Measurements from ENCODE around the gene SRD5A3. TPM values are rescaled to one million over a fixed set of nuclear protein-coding genes. Genes with fewer than 3 reads are reported as not detected.

SRD5A3 gene
- total RNA-seq, 1 donor from 2014 or later, result 9.2 TPM

DNA sequence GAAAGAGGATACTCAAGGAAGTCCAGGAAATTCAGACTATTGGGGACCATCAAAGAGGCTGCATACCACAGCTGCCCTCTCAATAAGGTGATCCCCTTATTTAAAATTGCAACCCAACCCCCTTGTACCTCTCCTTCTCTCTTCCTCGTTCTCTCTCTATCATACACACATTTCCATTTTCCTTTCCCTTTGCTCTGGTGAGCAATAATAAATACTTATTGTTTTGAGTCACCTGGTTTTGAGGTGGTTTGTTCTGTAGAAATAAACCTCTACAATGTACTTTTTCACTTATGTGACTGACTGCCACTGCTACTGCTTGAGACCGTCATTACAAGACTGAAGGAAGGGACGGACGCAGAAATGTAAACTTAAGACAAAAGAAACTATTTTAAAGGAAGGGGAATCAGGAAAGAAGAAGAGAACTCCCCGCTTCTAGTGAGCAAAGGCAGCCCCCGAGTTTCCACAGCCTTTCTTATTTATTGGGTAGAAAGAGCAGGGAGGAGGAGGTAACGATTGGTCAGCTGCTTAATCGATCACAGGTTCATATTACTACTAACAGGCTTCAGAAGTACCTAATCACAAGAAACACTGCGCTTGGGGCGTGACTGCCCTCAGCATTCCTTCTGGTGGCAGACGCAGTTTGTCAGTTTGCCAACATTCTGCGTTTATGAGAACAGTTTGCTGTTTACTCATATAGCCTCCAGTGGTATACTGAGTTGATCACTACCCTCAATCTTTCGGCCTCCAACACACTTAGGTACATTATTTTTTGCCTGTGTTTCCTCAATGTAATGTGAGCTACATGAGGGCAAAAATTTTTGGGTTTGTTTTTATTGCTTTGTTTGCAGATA is 32.8 kb downstream of the SRD5A3 start:
- DNase-seq, result no peak

DNA sequence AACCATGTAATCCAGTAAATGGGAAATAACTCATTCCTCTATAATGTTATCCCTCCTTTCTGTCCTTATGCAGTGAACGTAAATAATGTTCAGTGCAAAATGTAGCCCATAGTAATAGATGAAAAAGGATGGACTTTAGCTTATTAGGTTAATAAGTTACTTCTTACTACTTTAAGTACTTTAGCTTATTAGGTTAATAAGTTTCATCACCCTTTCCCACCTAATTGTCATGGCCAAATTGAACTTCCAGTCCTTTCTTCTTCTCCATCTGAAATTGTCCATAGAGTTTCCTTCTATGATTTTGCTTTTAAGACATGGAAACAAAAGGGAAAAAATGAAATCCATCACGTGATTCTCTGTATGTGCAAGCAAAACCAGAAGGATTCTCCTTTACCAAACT is 34.5 kb downstream of the SRD5A3 start:
- DNase-seq, result no peak

DNA sequence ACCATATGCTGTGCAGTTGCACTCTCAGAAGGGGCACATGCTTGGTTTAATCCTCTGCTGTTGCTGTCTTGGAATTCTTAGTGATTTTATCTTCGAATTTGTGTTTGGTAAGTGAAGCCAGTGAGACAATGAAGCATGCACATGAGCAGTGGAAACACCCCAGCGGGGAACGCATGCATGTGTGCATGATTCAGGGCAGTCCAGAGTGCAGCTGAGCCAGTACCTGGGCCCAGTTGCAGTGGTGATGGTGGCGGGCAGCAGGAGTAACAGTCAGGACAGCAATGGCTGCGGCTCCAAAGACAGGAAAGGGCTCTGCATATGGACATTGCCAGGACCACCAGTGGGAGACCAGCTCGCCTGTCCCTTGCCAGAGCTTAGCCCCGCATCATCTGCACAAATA is 35.5 kb downstream of the SRD5A3 start:
- DNase-seq, result no peak

DNA sequence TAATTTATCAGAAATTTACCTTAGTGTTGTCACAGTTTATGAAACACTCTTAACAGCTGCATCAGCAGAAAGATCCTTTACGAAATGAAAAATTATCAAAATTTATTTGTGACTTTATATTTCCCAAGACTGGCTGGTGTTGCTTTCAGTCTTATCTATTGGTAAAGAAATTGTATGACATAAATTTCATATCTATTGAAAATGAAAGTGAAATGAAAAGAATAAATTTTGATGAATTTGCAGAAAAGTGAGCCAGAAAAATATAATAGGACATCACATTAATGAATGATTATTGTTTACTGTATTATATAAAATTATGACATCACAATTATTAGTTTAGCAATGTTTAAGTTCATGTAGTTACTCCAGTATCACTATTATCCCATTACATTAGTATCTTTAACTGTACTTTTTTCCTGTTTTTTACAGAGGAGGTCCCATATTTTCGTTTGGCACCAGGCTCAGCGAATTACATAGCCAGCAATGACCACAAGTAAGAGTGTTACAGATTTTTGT is 36.5 kb downstream of the SRD5A3 start:
- no peak for DNase-seq

DNA sequence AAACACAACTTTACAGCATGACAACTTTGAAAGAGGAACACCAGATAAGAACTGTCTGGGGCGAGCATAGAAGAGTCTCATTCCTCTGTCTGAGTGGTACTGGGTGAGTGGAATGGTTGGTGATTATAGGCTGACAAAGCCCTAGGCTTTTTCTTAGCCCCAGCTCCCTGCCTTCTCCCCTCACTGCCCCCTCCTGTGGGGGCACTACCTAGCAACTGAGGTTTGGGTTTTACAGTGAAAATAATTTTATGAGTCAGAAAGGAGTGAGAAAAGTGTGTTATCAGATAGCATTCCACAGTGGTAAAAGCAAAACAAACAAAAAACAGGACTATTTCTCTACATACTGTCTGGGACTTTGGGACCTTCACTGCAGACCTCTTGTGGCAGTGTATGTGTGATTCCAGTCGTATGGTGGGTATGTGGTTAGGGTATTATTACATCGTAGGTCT is 39.2 kb downstream of the SRD5A3 start:
- DNase-seq, result no peak

DNA sequence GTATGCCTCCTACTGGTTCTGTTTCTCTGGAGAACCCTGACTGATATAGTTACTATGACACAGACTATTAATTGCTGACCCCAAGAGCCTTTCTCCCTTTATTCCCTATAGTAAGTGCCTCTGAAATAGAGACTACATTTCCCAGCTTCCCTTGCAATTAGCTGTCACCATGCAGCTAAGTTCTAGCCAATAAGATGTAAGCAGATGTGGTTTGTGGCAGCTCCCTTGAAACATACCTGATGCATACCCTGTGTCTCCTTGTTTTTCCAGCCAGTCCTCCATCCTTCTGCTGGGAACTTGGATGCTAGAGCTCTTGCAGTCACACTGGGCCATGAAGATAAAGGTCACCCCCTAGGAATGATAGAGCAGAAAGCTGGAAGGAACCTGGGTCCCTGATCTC is 40.0 kb downstream of the SRD5A3 start:
- peak; percentile 44 for DNase-seq

DNA sequence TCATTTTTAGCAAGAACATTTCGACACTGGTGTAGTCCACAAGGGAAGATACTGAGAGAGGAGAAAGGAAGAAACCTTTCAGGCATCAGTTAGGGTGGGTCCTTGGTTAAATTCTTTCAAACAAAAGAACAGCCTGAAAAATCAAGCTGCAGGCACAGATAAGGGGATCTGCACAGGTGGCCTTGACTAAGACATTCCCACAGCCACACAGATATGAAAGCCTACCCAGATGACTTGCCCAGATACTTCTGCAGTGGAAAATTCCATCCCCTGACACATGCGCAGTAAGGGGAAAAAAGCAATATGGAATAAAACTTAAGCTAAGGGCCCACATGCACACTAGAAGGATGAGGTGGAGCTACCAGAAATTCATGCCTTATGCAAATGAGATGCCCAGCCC is 40.8 kb downstream of the SRD5A3 start:
- no peak for DNase-seq

DNA sequence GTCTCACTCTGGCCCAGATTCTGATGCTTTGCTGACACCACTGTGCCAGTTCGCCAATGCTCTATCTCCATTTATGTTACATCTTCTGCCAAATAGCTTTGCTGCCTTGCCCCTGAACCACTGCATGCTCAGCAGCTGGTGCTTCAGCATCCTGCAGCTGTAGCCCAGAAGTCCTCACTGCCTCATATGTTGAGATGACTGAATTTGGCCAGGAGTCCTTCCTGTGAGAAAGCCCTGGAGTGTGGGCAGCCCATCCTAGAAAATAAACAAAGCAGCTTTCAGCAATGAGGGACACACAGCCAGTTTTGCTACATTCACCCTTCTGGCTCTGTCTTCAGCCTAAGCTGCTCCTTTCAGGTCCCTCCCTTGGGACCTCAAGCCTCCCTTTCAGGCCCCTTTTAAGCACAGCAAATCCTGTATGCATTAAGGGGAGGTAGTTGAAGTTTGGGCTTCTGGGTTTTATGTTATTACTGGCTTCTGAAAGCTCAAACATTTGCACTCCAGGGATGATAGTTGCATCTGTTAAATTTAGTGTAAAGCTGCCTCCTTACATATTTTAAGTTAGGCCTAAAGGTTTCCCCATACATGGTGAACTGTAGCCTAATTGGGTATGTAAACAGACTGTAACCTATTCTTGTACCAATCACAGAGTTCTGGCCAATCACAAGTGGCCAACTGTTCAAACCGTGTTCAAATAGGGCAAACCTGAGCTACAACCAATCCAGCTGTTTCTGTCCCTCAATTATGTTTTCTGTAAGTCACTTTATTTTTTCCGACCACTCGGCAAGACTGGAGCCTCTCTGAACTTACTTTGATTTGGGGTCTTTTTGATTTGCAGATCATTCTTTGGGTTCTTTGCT is 47.6 kb downstream of the SRD5A3 start:
- no peak for DNase-seq

DNA sequence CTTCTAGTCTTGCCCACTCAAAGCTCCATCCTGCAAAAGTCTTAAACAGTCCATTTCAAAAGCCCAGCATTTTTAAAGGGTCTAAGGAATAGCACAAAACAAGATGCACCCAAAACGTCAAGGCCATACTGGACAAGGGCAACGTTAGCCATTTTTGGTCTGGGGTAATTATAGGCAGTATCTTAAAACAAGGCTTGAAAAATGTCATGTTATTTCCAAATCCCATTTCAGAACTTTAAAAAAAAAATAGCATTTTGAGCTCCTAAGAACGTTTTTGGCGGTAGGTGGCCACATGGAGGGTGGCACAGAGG is 49.1 kb downstream of the SRD5A3 start:
- DNase-seq, result no peak

DNA sequence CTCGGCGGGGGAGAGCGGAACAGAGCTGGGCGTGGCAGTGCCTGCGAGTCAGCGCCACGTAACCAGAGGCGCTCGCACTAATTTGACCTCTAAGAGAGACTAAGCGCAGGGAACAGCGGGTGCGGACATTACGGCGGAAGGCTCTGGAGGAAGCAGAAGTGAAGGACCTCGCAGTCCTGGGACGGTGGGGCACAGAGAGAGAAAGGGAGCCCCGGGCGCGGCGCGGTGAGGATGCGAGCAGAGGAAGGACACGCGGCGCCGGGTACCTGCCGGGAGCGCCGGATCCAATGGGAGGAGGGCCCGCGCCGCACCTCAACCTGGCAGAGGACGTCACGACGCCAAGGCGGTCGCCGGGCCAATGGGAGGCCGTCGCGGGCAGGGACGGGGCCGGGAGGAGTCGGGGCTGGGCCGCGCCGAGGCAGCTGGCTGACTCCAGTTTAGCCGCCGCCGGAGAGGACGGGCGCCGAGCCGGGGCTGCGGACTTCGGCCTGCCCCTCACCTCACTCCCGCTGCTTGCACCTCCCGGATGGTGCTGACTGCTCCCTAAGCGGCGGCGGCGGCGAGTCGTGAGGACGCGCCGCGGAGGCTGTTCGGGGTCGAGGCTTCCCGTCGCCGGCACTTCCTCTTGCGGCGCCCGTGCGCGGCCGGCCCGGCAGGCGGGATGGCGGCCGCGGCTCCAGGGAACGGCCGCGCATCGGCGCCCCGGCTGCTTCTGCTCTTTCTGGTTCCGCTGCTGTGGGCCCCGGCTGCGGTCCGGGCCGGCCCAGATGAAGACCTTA is 49.7 kb downstream of the SRD5A3 start, which contains the start of gene TMEM165:
Gene TMEM165, plus strand, starts transcription at position 429 of the 779 bp plus-strand sequence. Its CDS starts 233 bp downstream, at position 662.
- peak; percentile 92 for DNase-seq

DNA sequence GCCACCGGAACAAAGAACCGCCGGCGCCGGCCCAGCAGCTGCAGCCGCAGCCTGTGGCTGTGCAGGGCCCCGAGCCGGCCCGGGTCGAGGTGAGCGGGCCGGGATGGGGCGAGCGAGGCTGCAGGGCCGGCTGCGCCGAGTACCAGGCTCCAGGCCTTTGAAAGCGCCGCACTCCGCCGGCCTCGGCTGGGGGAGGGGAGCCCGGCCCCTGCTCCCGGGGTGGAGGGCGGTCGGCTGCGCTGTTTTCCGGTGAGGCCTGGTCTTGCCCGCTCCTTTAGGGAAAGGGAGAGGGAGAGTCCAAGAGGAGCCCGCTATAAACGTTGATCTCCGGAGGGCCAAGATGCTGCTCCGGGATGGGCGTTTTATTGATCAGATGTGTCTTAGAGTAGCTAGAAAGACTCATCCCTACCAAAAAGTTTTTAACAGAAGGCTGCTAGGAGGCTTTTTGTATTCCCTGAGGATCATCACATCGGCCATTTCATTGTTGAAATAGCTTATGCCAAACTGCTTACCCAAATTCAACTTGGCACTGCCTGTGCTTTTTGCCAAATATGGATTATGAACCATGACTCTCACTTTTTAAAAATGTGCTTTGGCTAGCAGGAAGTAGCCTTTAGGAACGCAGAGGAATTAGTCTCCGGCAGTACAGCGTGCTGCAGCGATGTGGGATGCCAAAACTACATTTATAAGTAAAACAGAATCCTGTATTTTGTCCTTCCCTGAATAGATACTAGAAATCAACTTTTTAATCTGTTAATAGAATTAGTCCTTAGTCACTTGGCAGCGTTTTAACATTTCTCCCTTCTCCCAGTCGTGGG is 50.5 kb downstream of the SRD5A3 start:
- peak; percentile 56 for DNase-seq

DNA sequence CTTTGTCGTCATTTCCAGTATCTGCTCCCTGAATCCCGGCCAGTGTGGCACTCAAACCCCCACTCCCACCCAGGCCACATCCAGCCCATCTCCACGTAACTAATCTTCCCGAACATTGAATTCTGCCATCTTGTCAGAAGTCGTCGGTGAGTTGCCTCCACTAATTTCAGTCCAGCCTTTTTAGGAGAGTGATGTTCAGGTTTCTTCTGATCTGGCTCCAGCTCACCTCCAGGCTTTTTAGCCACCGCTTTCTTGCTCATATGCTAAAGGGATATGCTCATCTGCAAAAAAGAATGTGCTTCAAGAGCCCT is 51.0 kb downstream of the SRD5A3 start:
- DNase-seq, result peak; percentile 39

DNA sequence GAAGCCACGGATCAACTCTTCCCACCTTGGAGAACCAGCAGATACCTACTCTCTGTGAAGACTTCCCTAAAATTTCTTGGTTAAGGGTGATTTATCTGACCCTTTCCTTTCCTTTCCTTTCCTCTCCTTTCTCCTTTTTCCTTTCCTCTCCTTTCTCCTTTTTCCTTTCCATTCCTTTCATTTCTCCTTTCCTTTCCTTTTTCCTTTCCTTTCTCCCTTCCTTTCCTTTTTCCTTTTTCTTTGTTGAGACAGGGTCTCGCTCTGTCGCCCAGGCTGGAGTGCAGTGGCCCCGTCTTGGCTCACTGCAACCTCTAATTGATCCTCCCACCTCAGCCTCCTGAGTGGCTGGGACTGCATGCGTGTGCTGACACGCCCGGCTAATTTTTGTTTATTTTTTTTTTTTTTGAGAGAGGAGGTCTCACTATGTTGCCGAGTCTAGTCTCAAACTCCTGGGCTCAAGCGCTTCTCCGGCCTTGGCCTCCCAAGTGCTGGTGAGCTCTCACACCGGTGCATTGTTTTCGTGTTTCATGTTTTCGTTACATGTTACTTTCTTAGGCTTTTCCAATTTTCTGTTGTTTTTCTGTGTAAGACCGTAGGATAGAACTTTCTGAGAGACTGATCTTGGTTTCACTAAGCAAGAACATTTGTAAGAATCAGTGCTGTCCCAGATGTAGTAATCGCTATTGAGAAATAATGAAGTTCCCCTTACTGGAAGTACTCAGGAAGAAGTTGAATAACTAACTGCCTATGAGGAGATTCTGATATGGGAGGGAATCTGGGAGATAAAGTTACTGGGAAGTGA is 51.7 kb downstream of the SRD5A3 start:
- peak; percentile 33 for DNase-seq

DNA sequence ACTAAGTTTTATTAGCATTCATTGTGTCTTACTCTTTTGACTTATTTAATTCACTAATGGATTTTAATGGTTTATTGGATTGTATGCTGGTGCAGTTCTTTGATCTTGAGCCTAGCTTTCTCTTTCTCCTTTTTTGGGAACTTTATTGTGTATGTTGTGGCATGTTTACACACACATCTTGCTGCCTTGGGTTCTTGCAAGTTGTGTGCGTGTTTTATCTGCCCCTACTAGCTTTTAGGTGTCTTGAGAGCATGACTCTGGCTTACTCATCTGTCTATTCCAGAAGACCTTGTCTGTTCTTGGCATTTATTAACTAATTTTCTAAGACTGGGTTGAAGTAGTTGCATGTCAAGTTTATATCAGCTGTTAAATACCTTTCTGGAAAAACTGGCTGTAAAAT is 52.4 kb downstream of the SRD5A3 start:
- DNase-seq, result peak; percentile 22

DNA sequence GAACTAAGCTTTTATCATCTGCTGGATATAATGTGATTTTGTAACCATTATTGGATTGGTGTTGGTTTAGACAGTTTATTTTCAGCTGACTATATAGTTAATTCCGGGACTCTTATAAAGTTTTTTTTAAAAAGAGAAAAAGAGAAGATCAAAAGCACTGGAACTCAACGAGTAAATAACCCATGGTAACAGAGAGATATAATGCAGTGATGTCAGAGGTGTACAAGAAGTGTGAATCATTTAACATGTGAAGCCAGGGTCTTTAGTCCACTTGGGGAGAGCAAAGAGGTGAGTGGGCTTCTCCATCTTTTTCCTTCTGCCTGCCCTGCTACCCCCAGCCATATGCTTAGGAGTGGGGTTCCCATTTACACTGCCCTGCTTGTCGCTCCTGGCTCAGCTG is 52.9 kb downstream of the SRD5A3 start:
- peak; percentile 39 for DNase-seq

DNA sequence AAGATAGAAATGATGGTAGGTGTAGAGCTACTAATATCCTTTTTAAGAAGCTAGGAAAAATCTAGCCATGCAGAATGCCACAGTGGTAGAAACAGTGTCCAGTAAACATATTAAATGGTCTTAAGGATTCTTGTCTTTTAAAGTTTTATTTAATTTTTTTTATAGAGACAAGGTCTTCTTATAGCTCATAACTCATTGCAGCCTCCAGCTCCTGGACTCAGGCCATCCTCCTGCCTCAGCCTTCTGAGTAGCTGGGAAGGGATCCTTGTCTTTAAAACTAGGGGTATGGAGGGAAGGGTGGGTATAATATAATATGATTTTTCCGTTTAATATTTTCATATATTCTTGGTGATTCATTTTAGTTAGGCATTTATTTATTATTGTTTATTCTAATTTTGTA is 53.5 kb downstream of the SRD5A3 start:
- no peak for DNase-seq

DNA sequence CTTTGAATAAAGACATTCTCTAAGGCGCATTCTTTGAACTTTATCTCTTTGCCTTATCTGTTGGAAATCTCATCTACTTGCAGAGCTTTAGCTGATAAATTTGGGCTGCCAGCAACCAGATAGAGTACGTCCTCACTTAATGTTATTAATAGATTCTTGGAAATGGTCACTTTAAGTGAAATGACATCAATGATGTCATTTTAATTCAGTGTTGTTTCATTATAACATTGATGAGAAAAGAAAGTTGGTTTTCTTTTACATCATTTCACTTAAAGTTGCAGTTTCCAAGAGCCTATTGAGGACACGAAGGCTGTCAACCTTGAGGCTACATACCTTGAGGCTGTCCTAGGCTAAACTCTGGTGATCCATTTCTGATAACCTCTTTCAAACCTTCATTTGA is 59.0 kb downstream of the SRD5A3 start:
- DNase-seq, result no peak

DNA sequence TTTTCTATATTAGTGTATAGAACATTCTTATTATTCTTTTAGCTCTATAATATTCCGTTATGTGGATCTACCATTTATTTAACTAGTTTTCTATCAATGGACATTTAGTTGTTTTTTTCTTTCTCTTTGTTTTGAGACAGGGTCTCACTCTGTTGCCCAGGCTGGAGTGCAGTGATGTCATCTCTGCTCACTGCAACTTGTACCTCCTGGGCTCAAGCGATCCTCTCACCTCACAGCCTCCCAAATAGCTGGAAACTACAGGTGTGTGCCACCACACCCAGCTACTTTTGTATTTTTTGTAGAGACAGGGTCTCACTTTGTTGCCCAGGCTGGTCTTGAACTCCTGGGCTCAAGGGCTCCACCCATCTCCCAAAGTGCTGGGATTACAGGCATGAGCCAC is 60.5 kb downstream of the SRD5A3 start:
- no peak for DNase-seq

DNA sequence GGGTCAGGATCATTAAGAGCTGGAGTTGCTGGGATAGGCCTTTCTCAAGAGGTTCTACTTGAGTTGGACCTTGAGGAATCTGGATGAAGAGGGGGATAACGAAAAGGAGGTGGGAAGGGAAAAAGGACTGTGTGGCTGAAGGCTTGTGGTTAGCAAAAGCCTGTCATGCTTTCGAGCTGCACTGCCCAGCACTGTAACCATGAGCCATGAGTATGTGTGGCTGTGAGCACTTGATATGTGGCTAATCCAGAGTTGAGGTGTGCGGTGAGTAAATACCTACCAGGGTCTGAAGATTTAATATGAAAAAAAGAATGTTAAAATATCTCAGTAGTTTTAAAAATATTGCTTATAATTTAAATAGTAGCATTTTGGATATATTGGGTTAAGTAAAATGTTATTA is 61.1 kb downstream of the SRD5A3 start:
- DNase-seq, result no peak

DNA sequence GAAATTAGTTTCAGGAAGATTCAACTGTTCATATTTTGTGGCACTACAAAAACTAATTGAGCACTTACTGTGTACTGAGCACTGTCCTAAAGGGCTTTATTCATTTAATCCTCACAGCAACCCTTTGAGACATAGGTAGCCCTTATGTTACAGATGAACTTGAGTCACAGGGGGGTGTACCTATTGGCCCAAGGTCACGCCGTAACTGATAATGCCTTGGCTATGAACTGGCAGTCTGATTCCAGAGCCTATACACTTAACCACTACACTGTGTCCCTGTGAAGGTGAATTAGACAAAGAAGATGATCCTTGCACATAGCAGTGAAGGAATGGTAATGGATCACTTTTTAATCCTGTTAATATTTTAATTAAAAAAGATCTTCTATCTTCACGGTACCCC is 61.7 kb downstream of the SRD5A3 start:
- no peak for DNase-seq

DNA sequence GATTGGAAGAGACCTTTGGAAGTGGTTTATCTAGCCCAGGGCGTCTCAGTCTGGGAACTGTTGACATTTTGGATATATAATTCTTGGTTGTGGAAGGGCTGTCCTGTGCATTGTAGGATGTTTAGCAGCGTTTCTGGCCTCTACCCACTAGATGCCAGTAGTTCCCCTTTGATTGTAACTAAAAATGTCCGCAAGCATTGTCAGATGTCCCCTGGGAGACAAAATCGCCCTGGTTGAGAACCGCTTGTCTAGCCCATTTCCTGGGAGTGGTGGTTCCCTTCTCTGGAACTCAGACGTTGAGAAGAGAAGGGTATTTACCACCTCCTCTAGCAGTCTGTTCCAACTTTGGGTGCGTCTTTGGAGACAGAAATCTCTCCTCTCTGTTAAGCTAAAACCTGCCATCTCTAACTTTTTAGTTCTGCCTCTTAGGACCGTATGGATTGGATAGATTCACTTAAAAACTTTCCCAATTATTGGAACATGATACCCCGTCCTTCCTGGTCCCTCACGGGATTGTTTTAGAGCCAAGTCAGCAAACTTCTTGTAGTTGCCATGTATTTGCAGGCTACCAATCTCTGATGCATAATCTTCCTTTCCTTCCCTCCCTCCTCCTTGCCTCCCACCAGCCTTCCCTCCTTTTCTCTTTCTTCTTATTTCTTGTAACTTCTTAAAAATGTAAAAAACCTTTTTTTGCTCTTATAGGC is 63.6 kb downstream of the SRD5A3 start:
- peak; percentile 43 for DNase-seq

Data from dermis blood vessel endothelial cell (primary cell).